ENCODE measurements around the gene MTMR11. TPM values are rescaled to one million over a fixed set of nuclear protein-coding genes. Genes with fewer than 3 reads are reported as not detected.
"Not testable (repeated sequence)": the region's sequence is repeated elsewhere in the genome, so short reads cannot be mapped to it uniquely, and the experiment has no call there.

MTMR11 gene
- total RNA-seq, 1 experiment from 2014 or later, result 3.9 TPM

- Histone ChIP-seq H4K8ac (replicated peaks; ENCODE audit: insufficient read length, low read depth, low read length) (no peak overlapping the region), H3K79me1 (ENCODE audit: insufficient read depth, low read depth, low read length, poor library complexity, severe bottlenecking) (no peaks in the 10 kb centered on the region), H3K14ac (ENCODE audit: insufficient read depth, low read length) (no peak overlapping the region), H3K27me3 (ENCODE audit: insufficient read depth, low read length) (no peaks in the 10 kb centered on the region), H2BK12ac (ENCODE audit: insufficient read length, low read depth, low read length) (no peak overlapping the region), H4K20me1 (ENCODE audit: control insufficient read depth, insufficient read depth, insufficient read length) (no peaks in the 10 kb centered on the region), H4K5ac (ENCODE audit: insufficient read length, low read depth, low read length) (no peak overlapping the region), H3K4me2 (ENCODE audit: insufficient read depth, insufficient read length, low read length) (no peak overlapping the region), H2AFZ (ENCODE audit: low read length) (no peak overlapping the region), H3K27ac (ENCODE audit: insufficient read length, low read depth, low read length) (no peak overlapping the region), H3K56ac (ENCODE audit: insufficient read length, low read depth, low read length) (no peak overlapping the region), H3K23me2 (ENCODE audit: insufficient read length, low read depth, low read length, poor library complexity, severe bottlenecking) (peaks cover 14% of the 10 kb centered on the region), H2BK120ac (ENCODE audit: low read depth, low read length, poor library complexity, severe bottlenecking) (no peak overlapping the region), H2BK5ac (ENCODE audit: insufficient read length, low read length) (no peak overlapping the region), H3K79me2 (ENCODE audit: insufficient read depth, low read length) (no peaks in the 10 kb centered on the region), H2BK15ac (ENCODE audit: low read depth, low read length) (no peak overlapping the region), H2AK5ac (ENCODE audit: insufficient read length, low read length) (no peak overlapping the region), H3T11ph (ENCODE audit: low read length) (no peak overlapping the region), H3K23ac (ENCODE audit: insufficient read length, low read depth, low read length) (no peak overlapping the region), H2BK20ac (ENCODE audit: low read depth, low read length, poor library complexity, severe bottlenecking) (no peak overlapping the region), H3K4ac (ENCODE audit: low read depth, low read length) (no peak overlapping the region), H3K9me3 (ENCODE audit: control insufficient read depth, low read depth, low read length) (no peaks in the 10 kb centered on the region), H4K91ac (ENCODE audit: insufficient read length, low read depth, low read length) (no peak overlapping the region), H3K18ac (ENCODE audit: insufficient read length, low read depth, low read length) (no peak overlapping the region), H3K4me1 (ENCODE audit: insufficient read depth, low read length) (peaks cover 20% of the 10 kb centered on the region; the same call in 1 of the 2 replicates), H3K9ac (ENCODE audit: extremely low read depth, insufficient read length, low read length) (no peak overlapping the region)
- Mint-ChIP-seq H3K4me3 (no peak overlapping the region), H3K9me3 (no peaks in the 10 kb centered on the region), H3K36me3 (ENCODE audit: insufficient read depth in 1 of 3, low read depth in 3 of 3) (peaks cover 10 to 16% (median 13%) of the 10 kb centered on the region in 3 experiments; a peak in 5 of 7 replicates), H3K27me3 (ENCODE audit: low read depth) (no peaks in the 10 kb centered on the region), H3K27ac (peak overlapping the region; percentile 3 to 22 (median 19); a peak in 4 of 7 replicates), H3K4me1 (peaks cover 49 to 59% of the 10 kb centered on the region in 2 experiments)
- no peak for DNase-seq
- no peak for TF ChIP-seq CTCF (conservative IDR thresholded peaks at IDR 0.05)
- WGBS (ENCODE audit: extremely low coverage, insufficient read length, low lambda C conversion rate), result no CpG with 5 or more reads among the region's 3 CpGs
Observed at GRCh38 chr1:149940427-149940826, 3.7 kb upstream of the MTMR11 start.

GRCh38 chr1:149938668-149939003 lies 2.0 kb upstream of the MTMR11 start:
- no CpG with 5 or more reads among the region's 13 CpGs for WGBS (ENCODE audit: extremely low coverage, insufficient read length, low lambda C conversion rate)

More at GRCh38 chr1:149938668-149939003, 2.0 kb upstream of the MTMR11 start:
- not testable (repeated sequence) for H2BK20ac ChIP-seq (ENCODE audit: low read depth, low read length, poor library complexity, severe bottlenecking); H2AK5ac ChIP-seq (ENCODE audit: insufficient read length, low read length); H2BK15ac ChIP-seq (ENCODE audit: low read depth, low read length); H2AFZ ChIP-seq (ENCODE audit: low read length); H3K9me3 ChIP-seq (ENCODE audit: control insufficient read depth, low read depth, low read length); H3K27me3 Mint-ChIP-seq (ENCODE audit: low read depth); H3K4ac ChIP-seq (ENCODE audit: low read depth, low read length); H4K8ac ChIP-seq (replicated peaks; ENCODE audit: insufficient read length, low read depth, low read length); H3K9me3 Mint-ChIP-seq; H4K20me1 ChIP-seq (ENCODE audit: control insufficient read depth, insufficient read depth, insufficient read length); DNase-seq; H3K79me1 ChIP-seq (ENCODE audit: insufficient read depth, low read depth, low read length, poor library complexity, severe bottlenecking); H4K5ac ChIP-seq (ENCODE audit: insufficient read length, low read depth, low read length); H3K14ac ChIP-seq (ENCODE audit: insufficient read depth, low read length); H3K9ac ChIP-seq (ENCODE audit: extremely low read depth, insufficient read length, low read length); H3K27me3 ChIP-seq (ENCODE audit: insufficient read depth, low read length); H2BK5ac ChIP-seq (ENCODE audit: insufficient read length, low read length); H3K79me2 ChIP-seq (ENCODE audit: insufficient read depth, low read length); H3K56ac ChIP-seq (ENCODE audit: insufficient read length, low read depth, low read length); H3K23ac ChIP-seq (ENCODE audit: insufficient read length, low read depth, low read length); H3K36me3 Mint-ChIP-seq (ENCODE audit: insufficient read depth in 1 of 3, low read depth in 3 of 3); H3T11ph ChIP-seq (ENCODE audit: low read length); H4K91ac ChIP-seq (ENCODE audit: insufficient read length, low read depth, low read length); H2BK120ac ChIP-seq (ENCODE audit: low read depth, low read length, poor library complexity, severe bottlenecking); H2BK12ac ChIP-seq (ENCODE audit: insufficient read length, low read depth, low read length)
- H3K18ac ChIP-seq (ENCODE audit: insufficient read length, low read depth, low read length), result peak overlapping the region; percentile 94
- Mint-ChIP-seq H3K27ac (peak overlapping the region; percentile 84 to 99 (median 98); a peak in 5 of 7 replicates), H3K4me1 (peaks cover 49 to 59% of the 10 kb centered on the region in 2 experiments), H3K4me3 (peak overlapping the region in 1 of 2 experiments; percentile 55; a peak in 3 of 5 replicates)
- H3K27ac ChIP-seq (ENCODE audit: insufficient read length, low read depth, low read length), result peak overlapping the region; percentile 27
- H3K4me1 ChIP-seq (ENCODE audit: insufficient read depth, low read length), result peaks cover 20% of the 10 kb centered on the region; the same call in 1 of the 2 replicates
- peaks cover 14% of the 10 kb centered on the region for H3K23me2 ChIP-seq (ENCODE audit: insufficient read length, low read depth, low read length, poor library complexity, severe bottlenecking)
- peak overlapping the region; percentile 65 for H3K4me2 ChIP-seq (ENCODE audit: insufficient read depth, insufficient read length, low read length)

Measured in H9 (cell line).